WI38 (cell line): ENCODE measurements around the gene TCF12.

Experiments used
- H3K4me3 ChIP-seq: 2 replicates; pipeline ENCODE4 v1.5.1; 2011; ENCODE audit warnings: low read depth, mild to moderate bottlenecking, control low read depth, low read length
- CTCF ChIP-seq: IDR thresholded peaks from 2 replicates; pipeline ENCODE4 v1.5.1; 2012; ENCODE audit warnings: low read depth, mild to moderate bottlenecking, control low read depth, low read length

Gene TCF12

DNA sequence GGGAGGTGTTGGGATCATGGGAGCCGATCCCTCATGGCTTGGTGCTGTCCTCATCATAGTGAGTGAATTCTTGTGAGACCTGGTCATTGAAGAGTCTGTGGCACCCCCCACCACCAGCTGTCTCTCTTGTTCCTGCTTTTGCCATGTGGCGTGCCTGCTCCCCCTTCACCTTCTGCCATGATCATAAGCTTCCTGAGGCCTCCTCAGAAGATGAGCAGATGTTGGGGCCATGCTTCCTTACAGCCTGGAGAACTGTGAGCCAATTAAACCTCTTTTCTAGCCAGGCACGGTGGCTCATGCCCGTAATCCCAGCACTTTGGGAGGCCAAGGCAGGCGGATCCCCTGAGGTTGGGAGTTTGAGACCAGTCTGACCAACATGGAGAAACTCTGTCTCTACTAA is 420.9 kb downstream of the TCF12 start:
- H3K4me3 ChIP-seq = no peak overlapping the region
- no peak for TF ChIP-seq CTCF
